Measurements from ENCODE around the gene KCNK3.
"Not testable (repeated sequence)": the region's sequence is repeated elsewhere in the genome, so short reads cannot be mapped to it uniquely, and the experiment has no call there.

The KCNK3 gene

GRCh38 chr2:26665296-26665695, 27.2 kb upstream of the KCNK3 start:
- DNase-seq (ENCODE audit: low read depth): not testable (repeated sequence)

- no peak for DNase-seq (ENCODE audit: low read depth)
Observed at GRCh38 chr2:26666671-26667070, 25.9 kb upstream of the KCNK3 start.

DNA sequence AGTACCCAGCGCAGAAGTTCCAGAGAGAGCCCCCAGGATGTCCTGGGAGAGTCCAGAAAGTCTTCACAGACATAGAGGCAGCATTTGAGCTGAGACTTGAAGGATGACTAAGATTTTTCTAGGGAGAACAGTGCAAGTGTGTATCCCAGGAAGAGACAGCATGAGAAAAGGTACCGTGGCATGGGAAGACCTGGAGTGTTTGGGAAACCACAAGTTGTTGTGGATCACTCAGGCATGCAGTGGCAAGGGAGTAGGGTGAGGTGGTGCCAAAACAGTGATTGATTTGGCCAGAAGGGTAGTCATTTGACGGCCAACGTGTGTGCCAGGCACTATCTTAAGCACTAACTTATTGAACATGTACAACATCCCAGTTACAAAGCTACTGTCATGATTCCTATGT, 24.5 kb upstream of the KCNK3 start:
- no peak for DNase-seq (ENCODE audit: low read depth)

DNA sequence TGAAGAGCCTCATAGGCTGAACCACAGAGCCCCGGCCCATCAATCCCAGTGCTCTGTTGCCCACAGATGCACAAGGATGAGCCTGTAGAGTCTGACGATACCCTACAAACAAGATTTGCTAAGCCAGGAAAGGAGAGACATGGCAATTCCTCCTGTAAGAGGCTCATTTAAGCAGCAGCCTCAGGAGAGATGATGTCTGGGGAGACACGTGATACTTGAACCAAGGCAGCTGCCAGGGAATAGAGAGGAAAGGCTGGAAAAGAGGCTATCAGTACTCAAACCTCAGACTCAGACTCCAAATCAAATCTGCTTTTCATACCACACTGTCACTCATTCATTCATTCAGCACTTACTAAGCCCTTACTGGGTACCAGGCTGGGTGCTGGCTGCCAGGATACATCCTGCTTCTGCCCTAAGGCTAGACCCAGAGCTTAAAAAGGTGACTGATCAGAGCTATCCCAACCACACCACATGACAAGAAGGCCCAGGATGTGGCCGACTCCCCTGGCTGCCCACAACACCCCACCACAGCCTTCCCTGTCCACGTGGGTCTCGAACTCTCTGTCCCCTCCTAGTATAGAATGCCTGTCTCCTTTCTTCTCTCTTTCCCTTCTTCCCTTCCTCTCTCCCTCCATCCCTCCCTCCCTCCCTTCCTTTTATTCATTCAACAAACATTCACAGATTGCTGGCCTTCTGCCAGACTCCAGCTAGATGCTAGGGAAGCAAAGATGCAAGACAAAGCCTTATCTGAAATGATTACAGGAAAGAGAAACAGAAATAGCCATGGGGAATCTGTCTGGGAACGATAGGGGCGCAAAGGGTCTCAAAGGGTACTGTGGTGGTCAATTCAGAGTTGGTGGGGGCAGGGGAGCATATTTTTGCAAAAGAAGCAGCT, 23.4 kb upstream of the KCNK3 start:
- no peak for DNase-seq (ENCODE audit: low read depth)

GRCh38 chr2:26670171-26670570, 22.4 kb upstream of the KCNK3 start:
- DNase-seq (ENCODE audit: low read depth): no peak

GRCh38 chr2:26670931-26671460, 21.5 kb upstream of the KCNK3 start:
- DNase-seq (ENCODE audit: low read depth): no peak

- no peak for DNase-seq (ENCODE audit: low read depth)
Observed at GRCh38 chr2:26671691-26672090, 20.8 kb upstream of the KCNK3 start.

DNA sequence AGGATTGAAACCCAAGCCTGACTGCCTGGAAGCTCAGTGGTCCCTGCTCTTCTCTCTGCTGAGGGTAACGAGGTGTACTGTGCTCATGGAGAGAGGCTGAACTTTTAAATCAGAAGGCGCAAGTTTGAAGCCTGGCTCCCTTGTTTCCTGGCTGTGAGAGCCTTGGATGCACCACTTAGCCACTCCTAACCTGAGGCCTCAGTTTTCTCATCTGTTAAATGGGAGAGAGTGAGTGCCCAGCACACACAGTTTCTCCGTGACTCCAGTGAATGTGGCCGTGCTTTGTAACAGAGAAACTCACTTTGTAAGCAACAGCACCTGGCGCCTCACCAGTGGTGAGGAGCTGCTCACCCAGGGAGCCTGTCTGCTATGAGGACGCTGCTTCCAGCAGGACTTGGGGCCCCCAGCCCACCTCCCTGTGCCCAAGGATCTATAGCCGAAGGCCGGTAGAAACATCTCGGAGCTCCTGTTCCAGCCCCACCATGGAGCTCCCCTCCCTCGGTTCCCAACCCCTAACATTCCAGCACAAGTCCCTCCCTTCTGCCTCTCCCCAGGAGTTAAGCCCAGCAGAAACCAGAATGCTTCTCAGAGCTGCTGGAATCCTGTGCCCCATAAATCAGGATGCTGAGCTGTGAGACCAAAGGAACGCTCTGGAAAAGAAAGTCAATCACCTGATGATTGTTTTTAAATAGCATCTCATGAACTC, 20.3 kb upstream of the KCNK3 start:
- no peak for DNase-seq (ENCODE audit: low read depth)

GRCh38 chr2:26672818-26673393, 19.6 kb upstream of the KCNK3 start:
- no peak for DNase-seq (ENCODE audit: low read depth)

- no peak for DNase-seq (ENCODE audit: low read depth)
Observed at GRCh38 chr2:26674002-26674751, 18.3 kb upstream of the KCNK3 start.

DNA sequence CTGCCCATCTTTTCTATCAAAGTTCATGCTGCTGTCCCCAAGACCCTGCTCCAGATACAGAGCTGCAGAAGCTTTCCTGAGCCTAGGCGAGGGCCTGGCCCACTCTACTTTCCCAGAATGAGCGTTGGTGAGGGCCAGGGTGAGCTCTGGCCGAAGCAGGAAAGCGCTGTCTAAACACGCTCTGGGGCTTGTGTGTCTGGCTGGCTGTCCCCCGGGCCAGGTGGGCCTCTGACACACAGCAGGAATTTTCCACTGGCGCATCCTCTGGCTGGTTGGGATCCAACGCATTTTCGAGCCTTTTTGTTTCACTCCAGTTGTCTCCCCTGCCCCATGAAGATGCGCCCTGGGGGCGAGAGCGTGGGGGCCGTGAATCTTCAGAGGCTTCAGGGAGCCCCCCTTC, 17.8 kb upstream of the KCNK3 start:
- no peak for DNase-seq (ENCODE audit: low read depth)

- DNase-seq (ENCODE audit: low read depth): no peak
Observed at GRCh38 chr2:26675651-26676255, 16.8 kb upstream of the KCNK3 start.

- DNase-seq (ENCODE audit: low read depth): no peak
Observed at GRCh38 chr2:26678035-26678434, 14.5 kb upstream of the KCNK3 start.

DNA sequence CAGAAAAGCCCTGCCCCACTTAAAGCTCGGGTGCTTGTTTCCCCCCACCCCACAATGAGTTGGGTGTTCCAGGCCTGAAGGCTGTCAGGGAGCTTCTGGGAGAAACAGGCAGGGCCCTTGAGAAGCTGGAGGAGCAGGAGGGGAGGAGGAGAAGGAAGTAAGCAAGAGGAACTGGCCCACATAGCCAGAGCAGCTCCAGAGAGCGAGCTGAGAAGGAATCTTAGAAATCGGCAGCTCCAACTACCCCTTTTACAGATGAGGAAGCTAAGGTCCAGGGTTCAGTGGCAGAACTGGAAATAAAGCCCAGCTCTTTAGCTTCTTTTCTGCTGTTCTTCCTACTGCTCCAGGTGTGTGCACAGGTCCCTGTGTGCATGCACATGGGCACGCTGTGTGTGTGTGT, 12.7 kb upstream of the KCNK3 start:
- no peak for DNase-seq (ENCODE audit: low read depth)

DNA sequence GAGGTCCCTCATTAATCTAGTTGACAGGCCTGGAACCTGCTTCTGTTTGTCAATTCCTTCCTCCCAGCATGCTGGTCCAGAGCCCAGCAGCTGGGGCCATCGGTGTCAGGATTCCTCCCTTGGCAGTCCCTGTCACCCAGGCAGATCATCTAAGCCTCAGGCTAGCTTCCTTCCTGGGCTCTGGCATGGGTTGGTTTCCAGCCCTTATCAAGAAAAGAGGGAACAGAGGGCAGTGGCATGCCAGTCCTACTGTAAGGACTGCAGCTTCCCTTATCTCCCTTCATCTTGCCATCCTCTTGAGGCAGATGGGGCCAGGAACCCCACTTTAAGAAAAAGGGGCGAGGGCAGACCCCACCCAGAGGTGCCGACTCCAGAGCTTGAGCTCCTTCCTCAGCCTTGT, 10.9 kb upstream of the KCNK3 start:
- DNase-seq (ENCODE audit: low read depth): no peak

DNA sequence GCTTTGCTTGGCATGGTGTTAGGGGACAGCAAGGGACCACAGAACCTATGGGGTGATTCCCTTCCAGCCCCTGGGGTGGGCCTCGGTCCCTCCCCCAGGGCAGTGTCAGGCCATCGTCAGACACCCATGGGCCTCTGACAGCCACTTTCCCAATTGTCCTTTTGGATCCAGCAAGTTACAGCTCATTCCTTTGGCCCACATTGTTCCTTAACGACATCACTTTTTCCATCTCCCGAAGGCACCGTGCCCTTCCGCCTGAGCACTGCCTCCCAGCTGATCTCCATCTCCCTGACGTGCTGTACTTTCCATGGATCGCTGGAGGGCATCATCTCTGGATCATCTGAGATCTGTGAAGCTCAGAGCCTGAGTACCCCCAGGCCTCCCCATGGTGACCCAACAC, 10.4 kb upstream of the KCNK3 start:
- no peak for DNase-seq (ENCODE audit: low read depth)

DNA sequence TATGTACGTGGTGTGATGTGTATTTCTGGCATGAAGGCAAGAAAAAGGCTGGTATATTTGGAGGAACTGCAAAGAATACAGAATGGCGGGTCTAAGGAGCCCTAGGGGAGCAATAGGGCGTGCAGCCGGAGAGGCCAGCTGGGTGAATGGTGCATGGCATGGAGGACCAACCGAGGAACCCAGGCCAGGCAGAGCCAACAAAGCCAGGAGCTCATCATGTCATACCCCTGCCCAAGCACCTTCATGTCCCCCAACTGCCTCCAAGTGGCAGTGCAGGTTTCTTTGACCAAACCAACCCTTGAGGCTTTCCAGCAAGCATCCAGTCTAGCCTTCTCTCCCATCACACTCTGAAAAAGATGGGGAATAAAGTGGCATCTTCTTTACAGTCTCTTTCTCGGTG, 8.9 kb upstream of the KCNK3 start:
- no peak for DNase-seq (ENCODE audit: low read depth)

- no peak for DNase-seq (ENCODE audit: low read depth)
Observed at GRCh38 chr2:26685341-26685740, 7.2 kb upstream of the KCNK3 start.

- no peak for DNase-seq (ENCODE audit: low read depth)
Observed at GRCh38 chr2:26685989-26686839, 6.3 kb upstream of the KCNK3 start.

- DNase-seq (ENCODE audit: low read depth): no peak
Observed at GRCh38 chr2:26687328-26687727, 5.2 kb upstream of the KCNK3 start.

GRCh38 chr2:26687801-26688200, 4.7 kb upstream of the KCNK3 start:
- DNase-seq (ENCODE audit: low read depth): no peak
